K562 (cell line): ENCODE results near the gene DSC1. TPM values are rescaled to one million over a fixed set of nuclear protein-coding genes. Genes with fewer than 3 reads are reported as not detected.

Source experiments
- CLOCK ChIP-seq: fragments of 250-450 bp; sonication (Bioruptor Pico); IDR thresholded peaks from 2 replicates; pipeline ENCODE4 v1.4.0; 2020; ENCODE audit warnings: mild to moderate bottlenecking, moderate library complexity, borderline replicate concordance
- ELF1 ChIP-seq: fragments of 200-800 bp; sonication (Bioruptor generic); IDR thresholded peaks from 2 replicates; pipeline ENCODE4 v1.6.1; 2016; ENCODE audit warnings: missing genetic modification characterization, missing compliant biosample characterization
- ETV1 ChIP-seq: fragments of 450-650 bp; conservative IDR thresholded peaks from 2 replicates; pipeline ENCODE4 v1.6.1; 2016; ENCODE audit warnings: missing genetic modification characterization, control low read depth, low read depth, missing compliant biosample characterization
- HNRNPH1 ChIP-seq: fragments of 200-400 bp; formaldehyde crosslinking; optimal IDR thresholded peaks from 2 replicates; pipeline ENCODE3; 2017; ENCODE audit warnings: low read depth, mild to moderate bottlenecking, low read length, moderate library complexity
- NFE2 ChIP-seq: IDR thresholded peaks from 2 replicates; pipeline ENCODE4 v1.6.1; 2014; ENCODE audit warnings: antibody characterized with exemption, low read depth
- PTBP1 ChIP-seq: fragments of 200-400 bp; formaldehyde crosslinking; IDR thresholded peaks from 2 replicates; pipeline ENCODE4 v1.6.1; 2017; ENCODE audit warnings: low read depth, low read length
- ZNF274 ChIP-seq: IDR thresholded peaks from 2 replicates; pipeline ENCODE4 v1.6.1; 2011; ENCODE audit warnings: low read depth, mild to moderate bottlenecking, low read length, moderate library complexity, borderline replicate concordance
- ZNF518B ChIP-seq: fragments of 250-450 bp; sonication (Bioruptor Pico); IDR thresholded peaks from 2 replicates; pipeline ENCODE4 v1.5.0; 2021; ENCODE audit warnings: mild to moderate bottlenecking, moderate library complexity
- polyA plus RNA-seq, 8 experiments: library from polyadenylated mRNA; depleted of rRNA in 4 of 8; stranded (reverse) in 5 of 8; unstranded in 3 of 8; fragments of >200 nt; fragmentation: Nextera tagmentation in 2 of 8; fragmentation: Illumina TruSeq in 1 of 8; extraction: Ambion mirVana in 2 of 8; extraction: Trizol in 1 of 8; gene quantifications; 2 replicates each; pipeline versions ENCODE4 v1.2.1 to v1.2.3, GENCODE V29; 2011 to 2014; ENCODE audit warnings: inconsistent platforms in 1 of 8, missing spikeins in 1 of 8
- total RNA-seq, 7 experiments: library from RNA; depleted of rRNA in 6 of 7; stranded (reverse); fragments of >200 nt in 6 of 7; fragmentation: Illumina TruSeq in 2 of 7; extraction: Trizol in 2 of 7; gene quantifications; 2 replicates each; pipeline versions ENCODE4 v1.2.1 to v1.2.3, GENCODE V29; 2011 to 2021; ENCODE audit warnings: low replicate concordance in 1 of 7

The DSC1 gene
- total and polyA plus RNA-seq, 9 of the 15 experiments (the other 6 are each of a cell fraction or from before 2014, with no cell fraction given) = 0.04 to 0.07 (median 0.05) TPM; not detected in 4

- TF ChIP-seq ZNF518B = no peak
- TF ChIP-seq ETV1 (tag) = no peak
- no peak for TF ChIP-seq PTBP1
- no peak for TF ChIP-seq ZNF274
- no peak for TF ChIP-seq HNRNPH1
- TF ChIP-seq ELF1 (tag) = no peak
- TF ChIP-seq CLOCK (CRISPR knock-in tag) = no peak
- no peak for TF ChIP-seq NFE2
Observed at GRCh38 chr18:31093880-31094279, 68.8 kb downstream of the DSC1 start (continued).
